ENCODE data around the gene FBXL7.

FBXL7 gene

GRCh38 chr5:15889001-15889400, 389.0 kb downstream of the FBXL7 start:
- DNase-seq (ENCODE audit: low spot score): no peak

- no peak for DNase-seq (ENCODE audit: low spot score)
Measured at GRCh38 chr5:15893866-15894265, 393.9 kb downstream of the FBXL7 start.

- no peak for DNase-seq (ENCODE audit: low spot score)
Measured at GRCh38 chr5:15897656-15898055, 397.7 kb downstream of the FBXL7 start.

GRCh38 chr5:15898641-15899040, 398.7 kb downstream of the FBXL7 start:
- DNase-seq (ENCODE audit: low spot score): no peak

- no peak for DNase-seq (ENCODE audit: low spot score)
Measured at GRCh38 chr5:15899481-15899880, 399.5 kb downstream of the FBXL7 start.

- no peak for DNase-seq (ENCODE audit: low spot score)
Measured at GRCh38 chr5:15901151-15901550, 401.2 kb downstream of the FBXL7 start.

GRCh38 chr5:15902066-15902465, 402.1 kb downstream of the FBXL7 start:
- no peak for DNase-seq (ENCODE audit: low spot score)

- DNase-seq (ENCODE audit: low spot score): no peak
Measured at GRCh38 chr5:15904899-15905830, 405.2 kb downstream of the FBXL7 start.

GRCh38 chr5:15914638-15915037, 414.7 kb downstream of the FBXL7 start:
- no peak for DNase-seq (ENCODE audit: low spot score)

GRCh38 chr5:15926586-15926985, 426.6 kb downstream of the FBXL7 start:
- DNase-seq (ENCODE audit: low spot score): no peak

GRCh38 chr5:15927710-15928380, 427.9 kb downstream of the FBXL7 start:
- DNase-seq (ENCODE audit: low spot score): no peak

- DNase-seq (ENCODE audit: low spot score): no peak
Measured at GRCh38 chr5:15929611-15930263, 429.8 kb downstream of the FBXL7 start.

GRCh38 chr5:15932066-15932465, 432.1 kb downstream of the FBXL7 start:
- DNase-seq (ENCODE audit: low spot score): no peak

- no peak for DNase-seq (ENCODE audit: low spot score)
Measured at GRCh38 chr5:15933259-15934207, 433.6 kb downstream of the FBXL7 start.

GRCh38 chr5:15936505-15937245, 436.7 kb downstream of the FBXL7 start:
- no peak for DNase-seq (ENCODE audit: low spot score)

GRCh38 chr5:15937708-15938107, 437.7 kb downstream of the FBXL7 start:
- no peak for DNase-seq (ENCODE audit: low spot score)

GRCh38 chr5:15938186-15938585, 438.2 kb downstream of the FBXL7 start:
- no peak for DNase-seq (ENCODE audit: low spot score)

GRCh38 chr5:15938961-15939360, 439.0 kb downstream of the FBXL7 start:
- DNase-seq (ENCODE audit: low spot score): no peak

GRCh38 chr5:15940905-15941304, 440.9 kb downstream of the FBXL7 start:
- DNase-seq (ENCODE audit: low spot score): no peak

- DNase-seq (ENCODE audit: low spot score): no peak
Measured at GRCh38 chr5:15943487-15943886, 443.5 kb downstream of the FBXL7 start.

- no peak for DNase-seq (ENCODE audit: low spot score)
Measured at GRCh38 chr5:15946026-15946425, 446.0 kb downstream of the FBXL7 start.

All from ecto neural progenitor cell (in vitro differentiated cells).